ENCODE measurements around the gene LAMA2. TPM values are rescaled to one million over a fixed set of nuclear protein-coding genes. Genes with fewer than 3 reads are reported as not detected.

Gene LAMA2
- total RNA-seq, 1 donor from 2014 or later: 0.47 TPM

DNA sequence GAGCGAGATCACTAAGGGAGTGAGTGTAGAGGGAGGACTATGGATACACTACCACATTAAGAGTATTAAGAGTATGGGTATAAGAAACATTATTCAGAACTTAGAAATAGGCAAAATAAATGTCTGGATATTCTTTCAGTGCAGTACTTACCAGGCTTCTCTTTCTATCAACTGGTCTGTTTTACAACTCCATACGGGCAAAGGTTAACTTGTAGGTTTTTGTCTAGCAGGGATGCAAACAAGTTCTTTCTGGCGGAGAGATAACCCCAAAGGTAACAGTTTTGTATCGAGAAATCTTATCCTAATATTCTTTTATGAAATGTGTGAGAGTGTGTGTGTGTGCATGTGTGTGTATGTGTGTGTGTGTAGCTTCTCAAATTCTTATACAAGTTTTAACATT, 640.9 kb downstream of the LAMA2 start:
- H3K9me3 Mint-ChIP-seq: no peaks in the 10 kb centered on the region
- no peaks in the 10 kb centered on the region for H3K27me3 Mint-ChIP-seq (ENCODE audit: low read depth)
- H3K36me3 Mint-ChIP-seq (ENCODE audit: low read depth): no peaks in the 10 kb centered on the region
- no peak for DNase-seq (ENCODE audit: low read depth, low spot score)
- H3K4me1 Mint-ChIP-seq: peaks cover 14% of the 10 kb centered on the region
- TF ChIP-seq, protein P1, sequence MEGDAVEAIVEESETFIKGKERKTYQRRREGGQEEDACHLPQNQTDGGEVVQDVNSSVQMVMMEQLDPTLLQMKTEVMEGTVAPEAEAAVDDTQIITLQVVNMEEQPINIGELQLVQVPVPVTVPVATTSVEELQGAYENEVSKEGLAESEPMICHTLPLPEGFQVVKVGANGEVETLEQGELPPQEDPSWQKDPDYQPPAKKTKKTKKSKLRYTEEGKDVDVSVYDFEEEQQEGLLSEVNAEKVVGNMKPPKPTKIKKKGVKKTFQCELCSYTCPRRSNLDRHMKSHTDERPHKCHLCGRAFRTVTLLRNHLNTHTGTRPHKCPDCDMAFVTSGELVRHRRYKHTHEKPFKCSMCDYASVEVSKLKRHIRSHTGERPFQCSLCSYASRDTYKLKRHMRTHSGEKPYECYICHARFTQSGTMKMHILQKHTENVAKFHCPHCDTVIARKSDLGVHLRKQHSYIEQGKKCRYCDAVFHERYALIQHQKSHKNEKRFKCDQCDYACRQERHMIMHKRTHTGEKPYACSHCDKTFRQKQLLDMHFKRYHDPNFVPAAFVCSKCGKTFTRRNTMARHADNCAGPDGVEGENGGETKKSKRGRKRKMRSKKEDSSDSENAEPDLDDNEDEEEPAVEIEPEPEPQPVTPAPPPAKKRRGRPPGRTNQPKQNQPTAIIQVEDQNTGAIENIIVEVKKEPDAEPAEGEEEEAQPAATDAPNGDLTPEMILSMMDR (conservative IDR thresholded peaks at IDR 0.05): no peak
- no peak overlapping the region for H3K4me3 Mint-ChIP-seq
- no peak overlapping the region for H3K27ac Mint-ChIP-seq (ENCODE audit: unreplicated experiment)

DNA sequence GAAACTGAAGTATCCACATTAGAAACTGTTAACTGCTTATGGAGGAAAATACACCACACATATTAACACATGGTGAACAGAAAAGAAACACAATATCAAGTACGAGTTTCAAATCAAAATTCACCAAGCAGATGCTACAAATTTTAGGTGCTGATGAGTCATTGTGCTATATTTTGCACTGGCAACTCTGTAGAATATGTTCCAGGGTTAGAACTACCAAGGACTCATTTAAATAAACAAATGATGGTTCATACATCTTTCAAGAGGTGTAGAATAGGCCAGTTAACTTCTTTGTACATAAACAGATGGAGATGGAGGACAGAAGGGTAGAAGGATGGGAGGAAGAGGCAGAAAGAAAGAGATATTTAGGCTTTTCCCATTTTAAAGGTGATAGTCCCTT, 642.1 kb downstream of the LAMA2 start:
- H3K4me3 Mint-ChIP-seq: no peak overlapping the region
- H3K36me3 Mint-ChIP-seq (ENCODE audit: low read depth): no peaks in the 10 kb centered on the region
- no peak overlapping the region for H3K27ac Mint-ChIP-seq (ENCODE audit: unreplicated experiment)
- no peak for DNase-seq (ENCODE audit: low read depth, low spot score)
- no peaks in the 10 kb centered on the region for H3K9me3 Mint-ChIP-seq
- H3K4me1 Mint-ChIP-seq: peaks cover 14% of the 10 kb centered on the region
- no peaks in the 10 kb centered on the region for H3K27me3 Mint-ChIP-seq (ENCODE audit: low read depth)
- TF ChIP-seq, protein P1 (conservative IDR thresholded peaks at IDR 0.05): no peak

DNA sequence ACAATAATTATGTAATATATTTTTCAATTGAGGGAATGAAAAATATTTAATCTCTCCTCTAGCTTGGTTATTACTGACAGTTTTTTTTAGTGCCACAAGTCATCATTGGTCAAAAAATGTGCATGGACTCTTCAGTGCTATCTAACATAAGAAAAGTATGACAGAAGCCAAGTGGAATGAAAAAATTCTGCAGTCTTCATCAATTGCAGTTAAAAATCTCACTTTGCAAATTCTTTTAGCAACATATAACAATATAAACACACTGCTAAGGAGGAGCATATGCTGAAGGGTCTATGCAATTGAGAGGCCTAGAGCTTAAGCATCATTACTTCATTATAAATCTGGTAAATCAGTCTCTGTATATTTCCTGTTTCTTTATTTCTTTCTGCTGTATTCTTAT, 652.0 kb downstream of the LAMA2 start:
- Mint-ChIP-seq H3K9me3 (peaks cover 4% of the 10 kb centered on the region), H3K4me1 (no peaks in the 10 kb centered on the region), H3K27ac (ENCODE audit: unreplicated experiment) (no peak overlapping the region), H3K36me3 (ENCODE audit: low read depth) (peaks cover 2% of the 10 kb centered on the region), H3K4me3 (no peak overlapping the region), H3K27me3 (ENCODE audit: low read depth) (no peaks in the 10 kb centered on the region)
- TF ChIP-seq, protein P1 (conservative IDR thresholded peaks at IDR 0.05): no peak
- no peak for DNase-seq (ENCODE audit: low read depth, low spot score)

DNA sequence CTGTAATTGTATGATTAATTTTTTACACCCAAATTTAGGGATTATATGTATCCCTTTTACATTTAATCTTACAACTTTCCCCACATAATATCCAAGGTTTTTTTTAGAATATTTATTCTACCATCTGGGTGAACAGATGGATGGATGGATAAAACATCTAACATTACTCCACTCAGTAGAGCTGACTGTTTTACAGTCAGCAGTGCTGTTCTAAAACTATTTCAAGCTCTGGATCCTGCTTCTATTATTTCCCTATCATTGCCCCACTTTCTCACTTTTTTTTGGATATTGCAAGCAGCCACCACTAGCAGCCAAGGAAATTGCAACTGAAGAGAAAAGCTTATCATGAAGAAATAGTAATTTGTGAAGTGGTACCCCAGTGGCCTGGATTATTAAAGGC, 653.3 kb downstream of the LAMA2 start:
- Mint-ChIP-seq H3K9me3 (peaks cover 4% of the 10 kb centered on the region), H3K27ac (ENCODE audit: unreplicated experiment) (no peak overlapping the region), H3K4me1 (no peaks in the 10 kb centered on the region), H3K27me3 (ENCODE audit: low read depth) (no peaks in the 10 kb centered on the region), H3K4me3 (no peak overlapping the region), H3K36me3 (ENCODE audit: low read depth) (peaks cover 2% of the 10 kb centered on the region)
- TF ChIP-seq, protein P1 (conservative IDR thresholded peaks at IDR 0.05): no peak
- DNase-seq (ENCODE audit: low read depth, low spot score): no peak

DNA sequence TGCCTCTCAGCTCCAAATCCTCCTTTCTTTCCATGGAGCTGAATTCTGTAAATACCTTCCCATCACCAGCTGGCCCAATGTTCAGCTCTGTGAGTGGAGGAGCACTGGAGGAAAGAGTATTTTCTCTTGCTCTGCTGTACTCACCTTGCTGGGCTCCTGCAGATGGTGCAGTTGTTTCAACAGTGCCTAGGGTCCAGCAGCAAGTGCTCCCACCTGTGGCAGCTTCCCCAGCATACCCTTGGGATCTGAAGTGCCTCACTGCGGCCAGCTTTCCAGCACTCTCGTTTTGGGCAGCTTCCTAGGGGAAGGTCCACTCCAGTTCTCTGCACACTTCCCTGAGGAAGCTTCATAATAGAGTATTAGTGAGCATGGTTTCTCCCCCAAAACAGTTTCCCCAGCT, 656.1 kb downstream of the LAMA2 start:
- Mint-ChIP-seq H3K36me3 (ENCODE audit: low read depth) (peaks cover under 1% of the 10 kb centered on the region), H3K4me3 (no peak overlapping the region), H3K9me3 (no peaks in the 10 kb centered on the region), H3K27me3 (ENCODE audit: low read depth) (no peaks in the 10 kb centered on the region), H3K27ac (ENCODE audit: unreplicated experiment) (no peak overlapping the region), H3K4me1 (no peaks in the 10 kb centered on the region)
- TF ChIP-seq, protein P1 (conservative IDR thresholded peaks at IDR 0.05): no peak
- DNase-seq (ENCODE audit: low read depth, low spot score): no peak

DNA sequence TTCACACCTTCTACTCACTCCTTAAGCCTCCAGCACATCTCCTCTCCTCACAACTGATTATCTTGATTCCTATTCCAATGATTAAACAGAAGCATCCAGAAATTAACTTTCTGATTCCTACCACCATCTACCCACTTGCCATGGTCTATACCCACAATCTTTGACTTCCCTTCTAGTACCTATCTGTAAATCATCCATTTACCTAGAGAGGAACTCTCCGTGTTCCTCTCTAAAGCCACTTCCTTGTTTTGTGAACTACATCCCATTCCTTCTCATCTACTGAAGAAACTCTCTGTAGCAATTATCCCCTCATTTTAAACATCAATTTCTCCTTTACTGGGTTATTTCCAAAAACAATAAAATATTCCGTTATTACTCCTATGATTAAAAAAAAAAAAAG, 659.8 kb downstream of the LAMA2 start:
- H3K4me1 Mint-ChIP-seq: no peaks in the 10 kb centered on the region
- peaks cover 2% of the 10 kb centered on the region for H3K9me3 Mint-ChIP-seq
- no peaks in the 10 kb centered on the region for H3K27me3 Mint-ChIP-seq (ENCODE audit: low read depth)
- DNase-seq (ENCODE audit: low read depth, low spot score): no peak
- peaks cover 2% of the 10 kb centered on the region for H3K36me3 Mint-ChIP-seq (ENCODE audit: low read depth)
- H3K4me3 Mint-ChIP-seq: no peak overlapping the region
- TF ChIP-seq, protein P1 (conservative IDR thresholded peaks at IDR 0.05): no peak
- H3K27ac Mint-ChIP-seq (ENCODE audit: unreplicated experiment): no peak overlapping the region
